Measurements from ENCODE around the gene PCSK6.
A peak's percentile ranks its signal among the peaks of the same experiment; 100 is the strongest.
"Not testable (repeated sequence)": the region's sequence is repeated elsewhere in the genome, so short reads cannot be mapped to it uniquely, and the experiment has no call there.

PCSK6 gene

GRCh38 chr15:101376615-101377395 lies 112.7 kb downstream of the PCSK6 start:
- DNase-seq (ENCODE audit: low read depth), result no peak

GRCh38 chr15:101375006-101375405 lies 114.5 kb downstream of the PCSK6 start:
- DNase-seq (ENCODE audit: low read depth), result not testable (repeated sequence)

DNA sequence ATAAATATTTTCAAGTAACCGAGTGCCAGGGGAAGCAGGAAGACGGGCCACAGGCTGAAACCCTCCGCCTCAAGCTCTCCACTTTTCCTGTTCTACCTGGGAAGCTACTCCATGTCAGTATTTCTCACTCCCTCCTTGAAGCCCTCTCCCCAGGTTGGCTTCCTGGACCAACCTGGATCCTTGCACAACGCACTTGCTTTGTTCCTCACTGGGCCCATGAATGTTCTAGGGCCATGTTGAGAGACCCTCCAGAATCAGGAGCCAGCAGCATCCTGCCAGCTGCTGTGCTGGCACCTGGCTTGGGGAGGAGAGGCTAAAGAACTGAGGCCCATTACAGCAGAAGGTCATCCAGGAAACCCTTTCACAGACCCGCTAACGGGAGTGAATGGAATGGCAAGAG lies 115.2 kb downstream of the PCSK6 start:
- no peak for DNase-seq (ENCODE audit: low read depth)

DNA sequence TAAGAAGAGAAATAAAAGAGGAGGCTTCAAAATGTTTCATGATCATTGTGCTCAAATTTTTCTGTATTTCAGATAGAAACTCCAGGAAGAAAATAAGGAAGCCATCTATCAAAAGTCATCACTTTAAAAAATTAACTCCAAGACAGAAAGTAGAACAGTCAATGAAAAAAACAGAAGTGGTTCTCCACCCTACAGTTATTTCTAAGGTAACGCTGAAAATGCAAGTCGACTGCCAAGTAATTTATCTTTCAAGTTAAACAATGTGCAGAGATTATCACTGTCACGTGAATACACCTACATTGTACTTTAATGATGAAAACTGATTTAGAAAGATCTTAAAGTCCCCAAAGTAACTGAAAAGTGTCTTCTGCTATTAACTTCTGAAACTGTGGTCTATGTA lies 115.9 kb downstream of the PCSK6 start:
- no peak for DNase-seq (ENCODE audit: low read depth)

GRCh38 chr15:101372960-101373525 lies 116.5 kb downstream of the PCSK6 start:
- no peak for DNase-seq (ENCODE audit: low read depth)

- peak; percentile 64 for DNase-seq (ENCODE audit: low read depth)
Observed at GRCh38 chr15:101372149-101372577, 117.3 kb downstream of the PCSK6 start.

GRCh38 chr15:101371519-101371918 lies 118.0 kb downstream of the PCSK6 start:
- no peak for DNase-seq (ENCODE audit: low read depth)

GRCh38 chr15:101371081-101371480 lies 118.4 kb downstream of the PCSK6 start:
- DNase-seq (ENCODE audit: low read depth), result no peak

- no peak for DNase-seq (ENCODE audit: low read depth)
Observed at GRCh38 chr15:101370330-101371024, 119.0 kb downstream of the PCSK6 start.

GRCh38 chr15:101369676-101370075 lies 119.8 kb downstream of the PCSK6 start:
- no peak for DNase-seq (ENCODE audit: low read depth)

- no peak for DNase-seq (ENCODE audit: low read depth)
Observed at GRCh38 chr15:101368861-101369642, 120.5 kb downstream of the PCSK6 start.

DNA sequence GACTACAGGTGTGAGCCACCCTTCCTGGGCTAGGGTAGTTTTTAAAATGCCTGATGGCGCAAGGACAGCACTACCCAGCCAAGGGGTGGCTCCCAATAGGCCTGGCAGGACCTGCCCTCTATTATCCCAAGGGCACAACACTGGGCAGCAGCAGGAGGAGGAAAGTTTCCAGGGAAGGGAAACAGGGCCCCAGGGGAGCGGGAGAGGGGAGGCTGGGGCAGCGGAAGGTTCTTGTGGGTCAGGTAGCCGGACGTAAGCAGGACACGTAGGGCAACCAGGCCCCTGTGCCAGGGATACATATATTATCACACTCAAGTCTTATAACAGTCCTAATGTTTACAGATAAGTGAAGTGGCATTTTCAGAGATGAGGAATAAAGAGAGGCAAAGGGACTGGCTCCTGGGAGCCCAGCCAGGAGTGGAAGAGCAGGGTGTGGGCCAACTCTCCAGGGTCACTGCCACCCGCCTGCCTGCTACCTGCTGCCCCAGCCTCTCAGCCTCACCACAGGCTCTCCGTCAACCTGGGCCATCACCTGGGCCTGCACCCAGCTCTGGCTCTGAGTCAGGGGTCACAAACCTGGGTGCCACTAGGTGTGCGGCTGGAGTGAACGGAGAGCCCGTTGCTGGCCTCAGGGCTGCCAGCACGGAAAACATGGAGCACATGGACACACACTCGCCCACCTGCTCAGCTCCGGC lies 121.3 kb downstream of the PCSK6 start:
- DNase-seq (ENCODE audit: low read depth), result no peak

DNA sequence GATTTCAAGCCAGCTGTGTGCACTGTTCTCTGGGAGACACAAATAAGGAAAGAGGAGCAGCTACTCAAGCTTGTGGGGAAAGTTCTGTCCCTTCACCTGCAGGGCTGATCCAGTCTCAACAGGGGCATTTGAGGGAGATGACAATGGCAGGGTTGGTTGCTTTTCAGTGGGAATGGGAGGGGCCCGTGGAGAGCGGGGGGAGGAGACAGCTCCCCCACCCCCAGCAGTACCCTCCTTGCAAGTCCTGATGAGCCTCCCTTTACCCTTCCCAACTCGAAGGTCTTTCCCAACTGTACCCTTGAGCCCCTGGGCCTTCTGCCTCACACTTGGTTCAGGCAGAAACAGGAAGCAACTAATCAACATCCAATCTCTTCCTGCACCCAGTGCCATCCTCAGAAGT lies 122.7 kb downstream of the PCSK6 start:
- no peak for DNase-seq (ENCODE audit: low read depth)

DNA sequence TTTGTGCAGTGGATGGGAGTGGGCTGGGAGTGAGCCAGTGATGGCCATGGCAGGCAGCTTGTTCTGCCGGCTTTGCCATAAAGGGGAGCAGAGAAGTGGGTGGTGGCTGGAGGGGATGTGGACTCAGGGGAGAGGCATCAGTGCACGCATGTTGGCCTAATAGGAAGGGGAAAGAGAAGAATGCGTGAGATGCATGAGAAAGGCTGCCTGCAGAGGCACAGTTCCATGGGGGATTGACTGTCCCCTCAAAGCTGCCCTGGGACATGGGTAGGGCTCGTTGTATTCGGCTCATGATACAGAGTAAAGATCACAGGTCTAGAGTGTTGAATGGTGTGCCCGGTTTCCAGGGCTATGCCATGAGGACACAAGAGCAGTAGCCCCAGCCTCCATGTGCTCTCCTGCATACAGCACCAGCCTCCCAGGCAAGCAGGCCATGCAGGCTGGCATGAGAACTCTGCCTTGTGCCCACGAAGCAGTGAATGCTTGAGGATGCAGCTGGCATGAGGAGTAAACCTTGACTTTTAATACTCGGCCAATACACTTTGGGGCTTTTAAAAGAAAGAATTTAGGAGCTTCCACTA lies 126.4 kb downstream of the PCSK6 start:
- no peak for DNase-seq (ENCODE audit: low read depth)

DNA sequence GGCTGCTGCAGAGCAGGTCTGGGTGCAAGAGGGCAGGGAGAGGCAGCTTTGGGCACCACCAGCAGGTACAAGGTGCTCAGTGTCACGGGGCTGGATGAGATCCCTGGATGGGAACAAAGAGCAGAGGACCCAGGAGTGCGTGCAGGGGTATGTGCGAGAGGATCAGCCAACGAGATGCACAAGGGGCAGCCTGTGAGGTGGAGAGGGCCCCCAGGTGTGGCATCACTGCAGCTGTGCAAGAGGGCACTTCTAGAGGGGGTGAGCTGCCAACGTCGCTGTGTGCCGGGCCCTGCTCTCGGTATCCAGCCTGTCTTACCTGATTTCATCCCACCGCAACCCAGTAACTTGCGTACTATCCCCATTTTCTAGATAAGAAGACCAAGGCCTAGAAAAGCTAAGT lies 127.1 kb downstream of the PCSK6 start:
- no peak for DNase-seq (ENCODE audit: low read depth)

DNA sequence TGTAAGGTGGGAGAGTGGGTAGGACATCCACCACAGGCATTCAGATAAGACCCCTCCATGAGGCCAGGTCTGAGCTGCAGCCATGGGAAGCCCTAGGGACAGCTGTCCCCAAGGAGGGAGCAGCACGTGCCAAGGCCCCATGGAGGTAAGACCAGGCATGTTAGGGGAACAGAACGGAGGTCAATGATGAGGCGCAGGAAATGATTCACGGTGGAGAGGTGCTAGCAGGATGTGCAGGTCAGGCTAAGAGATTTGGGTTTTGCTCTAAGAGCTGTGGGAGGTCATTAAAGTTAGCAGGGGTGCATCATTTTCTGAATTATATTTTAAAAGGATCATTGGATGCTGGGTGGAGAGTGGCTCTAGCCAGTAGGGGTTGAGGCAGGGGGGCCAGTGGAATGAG lies 128.1 kb downstream of the PCSK6 start:
- no peak for DNase-seq (ENCODE audit: low read depth)

DNA sequence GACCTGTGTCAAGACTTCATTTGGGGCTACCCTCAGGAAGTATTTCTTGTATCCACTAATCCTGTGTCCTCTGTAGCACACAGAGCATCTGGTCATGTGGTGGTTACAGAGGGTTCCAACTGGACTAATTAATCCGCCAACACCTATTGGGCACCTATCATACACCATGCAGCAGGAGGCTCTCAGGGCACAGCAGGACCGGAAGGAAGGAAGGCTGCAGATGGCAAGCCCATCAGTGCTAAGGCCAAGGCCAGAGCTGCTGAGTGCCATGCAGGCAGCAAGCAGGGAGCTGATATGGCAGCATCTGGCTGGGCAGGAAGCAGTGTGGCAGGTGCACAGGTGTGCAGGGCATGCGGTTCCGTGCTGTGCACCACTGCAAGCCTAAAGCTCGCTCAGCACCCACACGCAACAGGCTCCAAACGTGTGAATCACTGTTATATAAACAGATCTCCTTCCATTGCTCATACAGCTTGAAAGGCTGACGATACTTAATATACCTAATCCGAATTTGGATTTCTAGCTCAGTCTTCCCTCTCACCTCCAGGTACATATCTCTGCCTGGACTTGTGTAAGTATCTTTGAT lies 130.1 kb downstream of the PCSK6 start:
- DNase-seq (ENCODE audit: low read depth), result peak; percentile 30

DNA sequence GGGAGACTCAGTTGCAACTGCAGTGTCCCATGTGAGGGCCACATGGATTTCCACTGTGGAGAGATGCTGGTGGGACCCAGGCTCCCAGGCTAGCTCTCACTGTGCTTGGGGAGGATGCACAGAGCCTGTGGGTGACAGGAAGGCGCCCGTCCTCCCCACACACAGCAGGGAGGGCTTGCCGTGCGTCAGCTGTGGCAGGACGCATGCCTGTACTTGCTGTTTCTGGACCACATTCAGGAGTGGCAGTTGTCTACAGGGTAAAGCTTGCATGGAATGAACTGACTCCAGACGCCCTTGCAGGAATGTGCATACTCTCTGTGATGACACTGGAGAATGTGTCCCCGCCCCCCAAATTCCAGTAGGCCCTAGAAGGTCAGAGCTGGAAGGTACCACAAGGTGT lies 130.6 kb downstream of the PCSK6 start:
- DNase-seq (ENCODE audit: low read depth), result no peak

DNA sequence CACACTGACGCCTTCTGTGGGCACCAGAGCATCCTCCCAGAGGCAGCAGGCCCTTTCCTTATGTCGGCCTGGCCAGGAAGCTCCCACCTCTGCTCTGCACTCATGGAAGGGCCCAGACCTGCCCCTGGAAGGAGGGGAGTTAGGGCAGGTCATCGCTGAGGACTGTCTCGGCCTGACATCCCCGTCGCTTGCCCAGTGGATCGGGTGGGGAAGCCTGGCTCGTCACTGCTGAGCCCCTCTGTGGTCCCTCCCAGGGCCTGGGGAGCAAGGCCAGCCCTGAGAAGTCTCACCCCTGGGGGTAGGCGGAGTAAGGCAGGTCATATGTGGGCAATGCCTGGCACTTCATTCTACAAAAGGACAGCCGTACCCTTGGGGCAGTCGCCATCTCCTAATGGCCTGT lies 131.6 kb downstream of the PCSK6 start:
- DNase-seq (ENCODE audit: low read depth), result no peak

- no peak for DNase-seq (ENCODE audit: low read depth)
Observed at GRCh38 chr15:101357333-101357732, 132.2 kb downstream of the PCSK6 start.
